ENCODE data around the gene FGG. TPM values are rescaled to one million over a fixed set of nuclear protein-coding genes. Genes with fewer than 3 reads are reported as not detected.

The FGG gene
- polyA plus RNA-seq, 1 donor (not counting 4 experiments of a cell fraction or from before 2014, with no cell fraction given): 0.17 TPM

- TF ChIP-seq EZH2 (IDR thresholded peaks at IDR 0.05; ENCODE audit: low read length) (no peak), CTCF (optimal IDR thresholded peaks at IDR 0.05 in 1 of 3, IDR thresholded peaks at IDR 0.05 in 1 of 3, conservative IDR thresholded peaks at IDR 0.05 in 1 of 3; ENCODE audit: extremely low read depth in 1 of 3, insufficient read depth in 2 of 3, low read length in 3 of 3) (no peak)
- FAIRE-seq (no peak), DNase-seq (ENCODE audit: low read depth, low spot score) (no peak)
- Histone ChIP-seq H3K4me3 (ENCODE audit: control insufficient read depth in 2 of 3, extremely low read depth in 1 of 3, insufficient read depth in 2 of 3, low read depth in 1 of 3, low read length in 3 of 3) (no peak overlapping the region), H3K9me1 (ENCODE audit: control insufficient read depth, extremely low read depth, insufficient read depth, low read length) (no peaks in the 10 kb centered on the region), H3K9me3 (ENCODE audit: control insufficient read depth, low read depth, low read length) (no peaks in the 10 kb centered on the region), H4K20me1 (ENCODE audit: control insufficient read depth, extremely low read depth, insufficient read depth, low read length) (no peaks in the 10 kb centered on the region), H3K79me2 (ENCODE audit: control insufficient read depth, insufficient read depth, low read length) (no peaks in the 10 kb centered on the region), H3K4me2 (ENCODE audit: control insufficient read depth, extremely low read depth, insufficient read depth, low read depth, low read length) (no peak overlapping the region), H3K9ac (ENCODE audit: control insufficient read depth, extremely low read depth, insufficient read depth, low read length) (no peak overlapping the region), H3K27me3 (ENCODE audit: control insufficient read depth, extremely low read depth, insufficient read depth, low read length) (no peaks in the 10 kb centered on the region), H2AFZ (ENCODE audit: control insufficient read depth, low read length) (no peak overlapping the region), H3K4me1 (ENCODE audit: control insufficient read depth, extremely low read depth, insufficient read depth, low read length) (no peaks in the 10 kb centered on the region), H3K27ac (ENCODE audit: control insufficient read depth, insufficient read depth, low read length) (no peak overlapping the region), H3K36me3 (ENCODE audit: control insufficient read depth in 2 of 2, extremely low read depth in 1 of 2, insufficient read depth in 2 of 2, low read length in 2 of 2) (no peaks in the 10 kb centered on the region)
- dilution Hi-C loops (cut with MboI; ENCODE audit: extremely low pct_ligation_motif_present, low sequenced_read_pairs): no loop called here
Observed at GRCh38 chr4:154658680-154659405, 46.4 kb upstream of the FGG start.

- Histone ChIP-seq H3K9me3 (ENCODE audit: control insufficient read depth, low read depth, low read length) (no peaks in the 10 kb centered on the region), H3K36me3 (ENCODE audit: control insufficient read depth in 2 of 2, extremely low read depth in 1 of 2, insufficient read depth in 2 of 2, low read length in 2 of 2) (no peaks in the 10 kb centered on the region), H3K4me3 (ENCODE audit: control insufficient read depth in 2 of 3, extremely low read depth in 1 of 3, insufficient read depth in 2 of 3, low read depth in 1 of 3, low read length in 3 of 3) (no peak overlapping the region), H3K27ac (ENCODE audit: control insufficient read depth, insufficient read depth, low read length) (no peak overlapping the region), H2AFZ (ENCODE audit: control insufficient read depth, low read length) (no peak overlapping the region), H3K79me2 (ENCODE audit: control insufficient read depth, insufficient read depth, low read length) (no peaks in the 10 kb centered on the region), H3K9ac (ENCODE audit: control insufficient read depth, extremely low read depth, insufficient read depth, low read length) (no peak overlapping the region), H3K4me1 (ENCODE audit: control insufficient read depth, extremely low read depth, insufficient read depth, low read length) (peaks cover 4% of the 10 kb centered on the region), H3K9me1 (ENCODE audit: control insufficient read depth, extremely low read depth, insufficient read depth, low read length) (no peaks in the 10 kb centered on the region), H3K27me3 (ENCODE audit: control insufficient read depth, extremely low read depth, insufficient read depth, low read length) (no peaks in the 10 kb centered on the region), H3K4me2 (ENCODE audit: control insufficient read depth, extremely low read depth, insufficient read depth, low read depth, low read length) (no peak overlapping the region), H4K20me1 (ENCODE audit: control insufficient read depth, extremely low read depth, insufficient read depth, low read length) (no peaks in the 10 kb centered on the region)
- no peak for DNase-seq (ENCODE audit: low read depth, low spot score)
- dilution Hi-C loops (cut with MboI; ENCODE audit: extremely low pct_ligation_motif_present, low sequenced_read_pairs): no loop called here
- TF ChIP-seq EZH2 (IDR thresholded peaks at IDR 0.05; ENCODE audit: low read length) (no peak), CTCF (optimal IDR thresholded peaks at IDR 0.05 in 1 of 3, IDR thresholded peaks at IDR 0.05 in 1 of 3, conservative IDR thresholded peaks at IDR 0.05 in 1 of 3; ENCODE audit: extremely low read depth in 1 of 3, insufficient read depth in 2 of 3, low read length in 3 of 3) (no peak)
- no peak for FAIRE-seq
Observed at GRCh38 chr4:154643493-154643892, 31.0 kb upstream of the FGG start.
